NCI-H1092 (cell line): ENCODE data around the gene HBQ1.
"Not testable (repeated sequence)": the region's sequence is repeated elsewhere in the genome, so short reads cannot be mapped to it uniquely, and the experiment has no call there.

ENCODE experiments used
- DNase-seq: peaks from one replicate; lab custom pipeline; 2025; lab: John Stamatoyannopoulos, UW

HBQ1 gene

GRCh38 chr16:176477-177382 lies 3.5 kb upstream of the HBQ1 start, which contains the start of gene HBA1:
Gene HBA1, plus strand, starts transcription at chr16:176680. Its CDS starts 37 bp downstream, at chr16:176717.
- DNase-seq = not testable (repeated sequence)

- no peak for DNase-seq
These were observed 2.9 kb upstream of the HBQ1 start for GRCh38 chr16:177394-177822.

- no peak for DNase-seq
These were observed 2.1 kb upstream of the HBQ1 start for GRCh38 chr16:177981-178667.

- no peak for DNase-seq
These were observed 1.6 kb upstream of the HBQ1 start for GRCh38 chr16:178668-179015.

GRCh38 chr16:179211-180092 lies 807 bp upstream of the HBQ1 start:
- DNase-seq = no peak

- DNase-seq = peak; percentile 71
These were observed 664 bp downstream of the HBQ1 start for GRCh38 chr16:180681-181564.

GRCh38 chr16:181565-182021 lies 1.3 kb downstream of the HBQ1 start:
- DNase-seq = no peak

- DNase-seq = no peak
These were observed 2.7 kb downstream of the HBQ1 start for GRCh38 chr16:183005-183404.

GRCh38 chr16:185213-185612 lies 5.0 kb downstream of the HBQ1 start:
- DNase-seq = no peak

GRCh38 chr16:185691-186090 lies 5.4 kb downstream of the HBQ1 start:
- no peak for DNase-seq

- DNase-seq = no peak
These were observed 7.1 kb downstream of the HBQ1 start for GRCh38 chr16:187330-187729.

GRCh38 chr16:188674-189073 lies 8.4 kb downstream of the HBQ1 start:
- no peak for DNase-seq

GRCh38 chr16:189604-190186 lies 9.4 kb downstream of the HBQ1 start:
- DNase-seq = no peak

- DNase-seq = no peak
These were observed 11.6 kb downstream of the HBQ1 start for GRCh38 chr16:191831-192230.

- DNase-seq = no peak
These were observed 12.4 kb downstream of the HBQ1 start for GRCh38 chr16:192686-193085.

GRCh38 chr16:193441-193840 lies 13.2 kb downstream of the HBQ1 start:
- DNase-seq = no peak

GRCh38 chr16:194516-194915 lies 14.3 kb downstream of the HBQ1 start:
- no peak for DNase-seq

GRCh38 chr16:200388-200787 lies 20.1 kb downstream of the HBQ1 start:
- no peak for DNase-seq

- no peak for DNase-seq
These were observed 23.0 kb downstream of the HBQ1 start for GRCh38 chr16:203246-203645.

GRCh38 chr16:204046-204445 lies 23.8 kb downstream of the HBQ1 start:
- DNase-seq = not testable (repeated sequence)

- DNase-seq = not testable (repeated sequence)
These were observed 29.1 kb downstream of the HBQ1 start for GRCh38 chr16:209359-209758.
